GM12878 (cell line): ENCODE data around the gene DOCK2.

Experiments used
- CTCF ChIP-seq, 3 experiments: IDR thresholded peaks in 2 of 3; conservative IDR thresholded peaks in 1 of 3; 2 replicates each; pipeline ENCODE4 v1.5.1; 2011; ENCODE audit warnings: low read depth in 3 of 3, low read length in 3 of 3, mild to moderate bottlenecking in 3 of 3, control low read depth in 2 of 3, moderate library complexity in 2 of 3, inconsistent platforms in 1 of 3, mixed read lengths in 1 of 3; ENCODE audit not compliant: control insufficient read depth in 2 of 3, insufficient read depth in 1 of 3; ENCODE audit errors: extremely low read depth in 1 of 3
- EED ChIP-seq: sonication (generic); IDR thresholded peaks from 2 replicates; pipeline ENCODE4 v1.6.1; 2016; ENCODE audit warnings: antibody characterized with exemption, low read depth
- EZH2 ChIP-seq: IDR thresholded peaks from 2 replicates; pipeline ENCODE4 v1.6.1; 2012; ENCODE audit warnings: low read depth, mild to moderate bottlenecking, control low read depth, inconsistent platforms, low read length, borderline replicate concordance; ENCODE audit not compliant: control insufficient read depth
- PML ChIP-seq: IDR thresholded peaks from 2 replicates; pipeline ENCODE4 v1.6.1; 2012; ENCODE audit warnings: low read length, inconsistent platforms
- SP1 ChIP-seq: IDR thresholded peaks from one replicate; pipeline ENCODE4 v1.6.1; 2011; ENCODE audit warnings: low read depth, low read length
- TAF1 ChIP-seq: IDR thresholded peaks from 2 replicates; pipeline ENCODE4 v1.6.1; 2011; ENCODE audit warnings: mild to moderate bottlenecking, low read depth, low read length, borderline replicate concordance

GRCh38 chr5:169711551-169712225 lies 74.6 kb downstream of the DOCK2 start:
- TF ChIP-seq PML (no peak), EZH2 (no peak), CTCF (IDR thresholded peaks at IDR 0.05 in 2 of 3, conservative IDR thresholded peaks at IDR 0.05 in 1 of 3; ENCODE audit: control insufficient read depth in 2 of 3, extremely low read depth in 1 of 3, insufficient read depth in 1 of 3, low read depth in 3 of 3, low read length in 3 of 3) (no peak), SP1 (no peak), EED (no peak), TAF1 (no peak)
